Osteoblast (primary cell): Measurements from ENCODE around the gene HIBADH. TPM values are rescaled to one million over a fixed set of nuclear protein-coding genes. Genes with fewer than 3 reads are reported as not detected.

Source experiments
- DNase-seq: peaks from one replicate; pipeline ENCODE4 v3.0.0; 2011; ENCODE audit warnings: low spot score, mixed read lengths; ENCODE audit not compliant: insufficient read length; ENCODE audit errors: missing footprints
- H2AFZ ChIP-seq: 2 replicates; pipeline ENCODE4 v1.6.0; 2011; ENCODE audit warnings: mild to moderate bottlenecking, low read length
- H3K27ac ChIP-seq: 2 replicates; pipeline ENCODE4 v1.5.1; 2011; ENCODE audit warnings: mild to moderate bottlenecking, low read depth, low read length, moderate library complexity
- H3K27me3 ChIP-seq: 2 replicates; pipeline ENCODE4 v1.6.0; 2012; ENCODE audit warnings: mild to moderate bottlenecking, control low read depth, inconsistent platforms, low read length, moderate library complexity; ENCODE audit not compliant: insufficient read depth
- H3K36me3 ChIP-seq: 2 replicates; pipeline ENCODE4 v1.5.1; 2011; ENCODE audit warnings: mild to moderate bottlenecking, low read length, control low read depth, moderate library complexity; ENCODE audit not compliant: insufficient read depth
- H3K4me1 ChIP-seq: 2 replicates; pipeline ENCODE4 v1.5.1; 2011; ENCODE audit warnings: mild to moderate bottlenecking, low read length, control low read depth, moderate library complexity; ENCODE audit not compliant: insufficient read depth
- H3K4me2 ChIP-seq: 2 replicates; pipeline ENCODE4 v1.6.0; 2011; ENCODE audit warnings: mild to moderate bottlenecking, low read length; ENCODE audit not compliant: insufficient read depth
- H3K4me3 ChIP-seq: fragments of 200-600 bp; sonication (generic); 3 replicates; pipeline ENCODE4 v1.5.1; 2012; ENCODE audit warnings: mild to moderate bottlenecking, low read length, inconsistent platforms; ENCODE audit not compliant: insufficient read depth
- H3K79me2 ChIP-seq: 2 replicates; pipeline ENCODE4 v1.6.0; 2012; ENCODE audit warnings: mild to moderate bottlenecking, low read length, control low read depth, inconsistent platforms; ENCODE audit not compliant: insufficient read depth
- H3K9me3 ChIP-seq: 2 replicates; pipeline ENCODE4 v1.5.1; 2011; ENCODE audit warnings: low read depth, low read length, control low read depth
- H4K20me1 ChIP-seq: 2 replicates; pipeline ENCODE4 v1.6.0; 2012; ENCODE audit warnings: mild to moderate bottlenecking, low read length, control low read depth; ENCODE audit not compliant: insufficient read depth
- CTCF ChIP-seq: IDR thresholded peaks from 2 replicates; pipeline ENCODE4 v1.5.1; 2011; ENCODE audit warnings: mild to moderate bottlenecking, low read depth, low read length, moderate library complexity; ENCODE audit errors: extremely low read depth
- total RNA-seq: library from RNA; depleted of rRNA; stranded (reverse); fragments of >200 nt; gene quantifications from 2 replicates; pipeline ENCODE4 v1.2.3, GENCODE V29; 2012

The HIBADH gene
- total RNA-seq, 1 donor, result 76.0 TPM

DNA sequence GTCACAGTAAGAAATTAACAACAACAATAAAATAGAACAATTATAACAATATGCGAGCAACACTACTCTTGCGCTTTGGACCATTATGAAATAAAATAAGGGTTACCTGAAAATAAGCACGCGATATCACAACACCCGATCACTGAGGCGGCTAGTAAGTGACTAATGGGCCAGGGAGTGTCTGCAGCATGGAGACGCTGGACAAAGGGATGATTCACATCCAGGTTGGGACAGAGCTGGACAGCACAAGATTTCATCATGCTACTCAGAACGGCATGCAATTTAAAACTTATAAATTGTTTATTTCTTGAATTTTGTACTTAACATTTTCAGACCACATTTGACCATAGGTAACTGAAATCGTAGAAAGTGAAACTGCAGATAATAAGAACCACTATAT, 15.6 kb downstream of the HIBADH start:
- H3K36me3 ChIP-seq, result peaks cover 5% of the 10 kb centered on the region
- H3K4me1 ChIP-seq, result peaks cover 7% of the 10 kb centered on the region
- H3K79me2 ChIP-seq, result peaks cover 15% of the 10 kb centered on the region
- no peaks in the 10 kb centered on the region for H3K9me3 ChIP-seq
- no peak overlapping the region for H3K27ac ChIP-seq
- H4K20me1 ChIP-seq, result no peaks in the 10 kb centered on the region
- no peak for TF ChIP-seq CTCF
- H3K4me3 ChIP-seq, result no peak overlapping the region
- H3K4me2 ChIP-seq, result no peak overlapping the region
- H3K27me3 ChIP-seq, result no peaks in the 10 kb centered on the region
- DNase-seq, result peak; percentile 81
- no peak overlapping the region for H2AFZ ChIP-seq

GRCh38 chr7:27642271-27642670, 20.4 kb downstream of the HIBADH start:
- DNase-seq, result no peak
- Histone ChIP-seq H3K4me2 (peak overlapping the region; percentile 74), H3K27ac (no peak overlapping the region)

GRCh38 chr7:27641581-27642230, 21.0 kb downstream of the HIBADH start:
- peak overlapping the region; percentile 74 for H3K4me2 ChIP-seq
- peak; percentile 63 for DNase-seq
- peak overlapping the region; percentile 27 for H2AFZ ChIP-seq
- H4K20me1 ChIP-seq, result no peaks in the 10 kb centered on the region
- H3K9me3 ChIP-seq, result no peaks in the 10 kb centered on the region
- no peaks in the 10 kb centered on the region for H3K36me3 ChIP-seq
- TF ChIP-seq CTCF, result no peak
- H3K27me3 ChIP-seq, result no peaks in the 10 kb centered on the region
- H3K4me3 ChIP-seq, result peak overlapping the region; percentile 30
- peaks cover 27% of the 10 kb centered on the region for H3K79me2 ChIP-seq
- H3K27ac ChIP-seq, result peak overlapping the region; percentile 46
- H3K4me1 ChIP-seq, result peaks cover 18% of the 10 kb centered on the region

More at GRCh38 chr7:27642271-27642670, 20.4 kb downstream of the HIBADH start:
- Histone ChIP-seq H3K4me1 (peaks cover 18% of the 10 kb centered on the region), H3K79me2 (peaks cover 26% of the 10 kb centered on the region), H3K9me3 (no peaks in the 10 kb centered on the region), H2AFZ (no peak overlapping the region), H3K4me3 (no peak overlapping the region), H3K27me3 (no peaks in the 10 kb centered on the region), H4K20me1 (no peaks in the 10 kb centered on the region), H3K36me3 (no peaks in the 10 kb centered on the region)
- TF ChIP-seq CTCF, result no peak

DNA sequence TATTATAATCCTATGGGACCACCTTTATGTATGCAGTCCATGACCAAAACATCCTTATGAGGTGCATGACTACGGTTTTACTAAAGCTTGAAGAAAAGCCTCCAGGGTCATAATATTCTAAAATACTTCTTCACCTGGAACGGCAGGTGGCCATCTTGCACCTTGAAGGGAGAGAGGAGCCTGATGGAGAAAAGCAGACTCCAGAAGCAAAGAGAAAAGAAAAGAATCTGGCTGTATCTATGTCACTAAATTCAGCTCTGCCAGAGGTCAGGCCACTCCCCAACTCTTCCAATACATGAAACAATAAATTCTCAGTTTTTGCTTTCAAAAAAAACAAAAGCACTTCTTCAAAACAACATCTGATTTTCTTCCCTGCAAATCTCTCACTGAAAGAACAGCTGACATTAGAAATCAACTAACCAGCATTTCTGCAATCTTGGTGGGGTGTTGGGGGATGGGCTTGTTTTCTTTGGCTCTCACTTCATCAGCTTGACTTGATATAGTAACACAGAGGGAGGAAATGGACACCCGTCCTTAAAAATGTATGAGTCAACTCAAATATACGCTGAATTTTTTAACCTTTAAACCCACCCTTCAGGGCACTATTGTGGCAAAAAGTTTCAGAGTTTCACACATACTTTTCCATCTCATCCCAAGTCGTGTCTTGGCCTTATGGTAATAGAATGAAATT, 21.7 kb downstream of the HIBADH start:
- Histone ChIP-seq H3K36me3 (no peaks in the 10 kb centered on the region), H3K4me3 (peak overlapping the region; percentile 30), H3K27ac (peak overlapping the region; percentile 46), H3K4me1 (peaks cover 22% of the 10 kb centered on the region), H3K9me3 (no peaks in the 10 kb centered on the region), H3K79me2 (peaks cover 25% of the 10 kb centered on the region), H3K27me3 (no peaks in the 10 kb centered on the region), H2AFZ (no peak overlapping the region), H4K20me1 (no peaks in the 10 kb centered on the region), H3K4me2 (peak overlapping the region; percentile 74)
- peak; percentile 81 for DNase-seq
- TF ChIP-seq CTCF, result no peak
